ENCODE measurements around the gene FIP1L1. TPM values are rescaled to one million over a fixed set of nuclear protein-coding genes. Genes with fewer than 3 reads are reported as not detected.
A peak's percentile ranks its signal among the peaks of the same experiment; 100 is the strongest.

The FIP1L1 gene
- total and polyA plus RNA-seq, 9 of the 15 experiments (the other 6 are each of a cell fraction or from before 2014, with no cell fraction given): 34.6 to 137 (median 72.0) TPM

DNA sequence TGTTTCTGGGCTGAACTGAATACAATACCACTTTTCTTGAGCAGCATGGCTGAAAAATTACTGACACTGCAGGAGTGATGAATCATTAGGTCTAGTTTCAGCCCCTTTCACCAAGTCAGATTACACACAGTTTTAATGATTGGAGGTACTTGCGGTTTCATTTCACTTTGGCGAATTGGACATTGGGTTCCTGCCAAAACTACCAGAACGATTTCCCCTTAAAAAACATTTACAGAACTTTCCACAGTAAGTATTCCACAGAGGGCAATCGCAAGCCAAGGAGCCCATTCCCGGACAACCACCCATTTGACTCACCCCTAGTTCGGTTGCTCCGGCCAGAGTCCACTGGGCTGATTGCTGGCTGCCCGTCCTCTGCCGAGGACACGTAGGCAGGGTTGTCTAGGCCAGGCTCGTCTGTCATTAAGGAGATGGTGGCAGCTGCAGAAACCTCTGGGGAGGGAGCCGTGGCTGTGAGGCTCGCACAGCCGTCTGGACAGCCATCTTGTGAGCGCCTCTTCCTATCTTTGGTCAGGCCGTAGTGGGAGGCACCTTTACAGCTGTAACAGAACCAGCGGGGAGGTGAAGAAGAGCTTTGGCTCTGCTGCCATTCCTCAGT is 130.3 kb downstream of the FIP1L1 start (continued):
- TF ChIP-seq, protein P1, sequence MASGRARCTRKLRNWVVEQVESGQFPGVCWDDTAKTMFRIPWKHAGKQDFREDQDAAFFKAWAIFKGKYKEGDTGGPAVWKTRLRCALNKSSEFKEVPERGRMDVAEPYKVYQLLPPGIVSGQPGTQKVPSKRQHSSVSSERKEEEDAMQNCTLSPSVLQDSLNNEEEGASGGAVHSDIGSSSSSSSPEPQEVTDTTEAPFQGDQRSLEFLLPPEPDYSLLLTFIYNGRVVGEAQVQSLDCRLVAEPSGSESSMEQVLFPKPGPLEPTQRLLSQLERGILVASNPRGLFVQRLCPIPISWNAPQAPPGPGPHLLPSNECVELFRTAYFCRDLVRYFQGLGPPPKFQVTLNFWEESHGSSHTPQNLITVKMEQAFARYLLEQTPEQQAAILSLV (tag; IDR thresholded peaks at IDR 0.05): peak; percentile 52; the same call in 1 of the 2 replicates
- TF ChIP-seq MEF2D (tag; conservative IDR thresholded peaks at IDR 0.05; ENCODE audit: low read depth) (0 out of 2 replicates have a peak, but pooled peaks have one; percentile 27), ZNF583 (CRISPR knock-in tag; IDR thresholded peaks at IDR 0.05) (0 out of 2 replicates have a peak, but pooled peaks have one; percentile 76), POLR2G (IDR thresholded peaks at IDR 0.05; ENCODE audit: low read depth, low read length) (peak; percentile 51; the same call in 1 of the 2 replicates), ELF1 (tag; IDR thresholded peaks at IDR 0.05) (no peak), DMBX1 (CRISPR knock-in tag; IDR thresholded peaks at IDR 0.05; ENCODE audit: borderline replicate concordance) (peak; percentile 38; the same call in 1 of the 2 replicates), ATF1 (CRISPR knock-in tag; IDR thresholded peaks at IDR 0.05) (no peak), ATF1 (tag; IDR thresholded peaks at IDR 0.05) (0 out of 2 replicates have a peak, but pooled peaks have one; percentile 18), RFX1 (IDR thresholded peaks at IDR 0.05) (no peak), ZNF347 (CRISPR knock-in tag; IDR thresholded peaks at IDR 0.05; ENCODE audit: low read depth) (0 out of 2 replicates have a peak, but pooled peaks have one; percentile 37), NFIC (IDR thresholded peaks at IDR 0.05) (peak; percentile 24; the same call in 1 of the 2 replicates), ZNF766 (CRISPR knock-in tag; conservative IDR thresholded peaks at IDR 0.05) (0 out of 2 replicates have a peak, but pooled peaks have one; percentile 48), BACH1 (tag; IDR thresholded peaks at IDR 0.05) (0 out of 2 replicates have a peak, but pooled peaks have one; percentile 61), CTBP1 (IDR thresholded peaks at IDR 0.05; ENCODE audit: borderline replicate concordance) (0 out of 2 replicates have a peak, but pooled peaks have one; percentile 30), ZBTB17 (CRISPR knock-in tag; IDR thresholded peaks at IDR 0.05) (peak; percentile 84), NR4A1 (CRISPR knock-in tag; IDR thresholded peaks at IDR 0.05) (0 out of 2 replicates have a peak, but pooled peaks have one; percentile 69), NR4A1 (tag; IDR thresholded peaks at IDR 0.05) (peak; percentile 62; the same call in 1 of the 2 replicates), MXI1 (IDR thresholded peaks at IDR 0.05; ENCODE audit: low read depth, low read length) (no peak)
- TF ChIP-seq, protein P2, sequence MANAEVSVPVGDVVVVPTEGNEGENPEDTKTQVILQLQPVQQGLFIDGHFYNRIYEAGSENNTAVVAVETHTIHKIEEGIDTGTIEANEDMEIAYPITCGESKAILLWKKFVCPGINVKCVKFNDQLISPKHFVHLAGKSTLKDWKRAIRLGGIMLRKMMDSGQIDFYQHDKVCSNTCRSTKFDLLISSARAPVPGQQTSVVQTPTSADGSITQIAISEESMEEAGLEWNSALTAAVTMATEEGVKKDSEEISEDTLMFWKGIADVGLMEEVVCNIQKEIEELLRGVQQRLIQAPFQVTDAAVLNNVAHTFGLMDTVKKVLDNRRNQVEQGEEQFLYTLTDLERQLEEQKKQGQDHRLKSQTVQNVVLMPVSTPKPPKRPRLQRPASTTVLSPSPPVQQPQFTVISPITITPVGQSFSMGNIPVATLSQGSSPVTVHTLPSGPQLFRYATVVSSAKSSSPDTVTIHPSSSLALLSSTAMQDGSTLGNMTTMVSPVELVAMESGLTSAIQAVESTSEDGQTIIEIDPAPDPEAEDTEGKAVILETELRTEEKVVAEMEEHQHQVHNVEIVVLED (CRISPR knock-in tag; IDR thresholded peaks at IDR 0.05): 0 out of 2 replicates have a peak, but pooled peaks have one; percentile 19
- TF ChIP-seq, protein P3, sequence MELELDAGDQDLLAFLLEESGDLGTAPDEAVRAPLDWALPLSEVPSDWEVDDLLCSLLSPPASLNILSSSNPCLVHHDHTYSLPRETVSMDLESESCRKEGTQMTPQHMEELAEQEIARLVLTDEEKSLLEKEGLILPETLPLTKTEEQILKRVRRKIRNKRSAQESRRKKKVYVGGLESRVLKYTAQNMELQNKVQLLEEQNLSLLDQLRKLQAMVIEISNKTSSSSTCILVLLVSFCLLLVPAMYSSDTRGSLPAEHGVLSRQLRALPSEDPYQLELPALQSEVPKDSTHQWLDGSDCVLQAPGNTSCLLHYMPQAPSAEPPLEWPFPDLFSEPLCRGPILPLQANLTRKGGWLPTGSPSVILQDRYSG (tag; conservative IDR thresholded peaks at IDR 0.05; ENCODE audit: low read depth): 0 out of 2 replicates have a peak, but pooled peaks have one; percentile 51
- TF ChIP-seq, protein P4, sequence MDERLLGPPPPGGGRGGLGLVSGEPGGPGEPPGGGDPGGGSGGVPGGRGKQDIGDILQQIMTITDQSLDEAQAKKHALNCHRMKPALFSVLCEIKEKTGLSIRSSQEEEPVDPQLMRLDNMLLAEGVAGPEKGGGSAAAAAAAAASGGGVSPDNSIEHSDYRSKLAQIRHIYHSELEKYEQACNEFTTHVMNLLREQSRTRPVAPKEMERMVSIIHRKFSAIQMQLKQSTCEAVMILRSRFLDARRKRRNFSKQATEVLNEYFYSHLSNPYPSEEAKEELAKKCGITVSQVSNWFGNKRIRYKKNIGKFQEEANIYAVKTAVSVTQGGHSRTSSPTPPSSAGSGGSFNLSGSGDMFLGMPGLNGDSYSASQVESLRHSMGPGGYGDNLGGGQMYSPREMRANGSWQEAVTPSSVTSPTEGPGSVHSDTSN (CRISPR knock-in tag; IDR thresholded peaks at IDR 0.05; ENCODE audit: low read depth): no peak
- TF ChIP-seq, protein P4 (tag; conservative IDR thresholded peaks at IDR 0.05; ENCODE audit: low read depth): peak; percentile 58

All from K562 (cell line).